Hepatocyte (in vitro differentiated cells): Measurements from ENCODE around the gene STAT2.

Experiments used
- EZH2 ChIP-seq: fragments of 200-600 bp; sonication (generic); IDR thresholded peaks from 2 replicates; pipeline ENCODE4 v1.6.1; 2016; ENCODE audit warnings: antibody characterized with exemption, mild to moderate bottlenecking, borderline replicate concordance
- EZH2phosphoT487 ChIP-seq: fragments of 200-600 bp; sonication (generic); IDR thresholded peaks from one replicate; pipeline ENCODE4 v1.6.1; 2018; ENCODE audit warnings: antibody characterized with exemption, mild to moderate bottlenecking, low read depth, moderate library complexity; ENCODE audit not compliant: unreplicated experiment, severe bottlenecking
- TF ChIP-seq, protein P1 (sequence below): fragments of 200-600 bp; sonication (generic); IDR thresholded peaks from 2 replicates; pipeline ENCODE4 v1.5.1; 2016; ENCODE audit warnings: antibody characterized with exemption, mild to moderate bottlenecking; ENCODE audit not compliant: poor library complexity

DNA sequence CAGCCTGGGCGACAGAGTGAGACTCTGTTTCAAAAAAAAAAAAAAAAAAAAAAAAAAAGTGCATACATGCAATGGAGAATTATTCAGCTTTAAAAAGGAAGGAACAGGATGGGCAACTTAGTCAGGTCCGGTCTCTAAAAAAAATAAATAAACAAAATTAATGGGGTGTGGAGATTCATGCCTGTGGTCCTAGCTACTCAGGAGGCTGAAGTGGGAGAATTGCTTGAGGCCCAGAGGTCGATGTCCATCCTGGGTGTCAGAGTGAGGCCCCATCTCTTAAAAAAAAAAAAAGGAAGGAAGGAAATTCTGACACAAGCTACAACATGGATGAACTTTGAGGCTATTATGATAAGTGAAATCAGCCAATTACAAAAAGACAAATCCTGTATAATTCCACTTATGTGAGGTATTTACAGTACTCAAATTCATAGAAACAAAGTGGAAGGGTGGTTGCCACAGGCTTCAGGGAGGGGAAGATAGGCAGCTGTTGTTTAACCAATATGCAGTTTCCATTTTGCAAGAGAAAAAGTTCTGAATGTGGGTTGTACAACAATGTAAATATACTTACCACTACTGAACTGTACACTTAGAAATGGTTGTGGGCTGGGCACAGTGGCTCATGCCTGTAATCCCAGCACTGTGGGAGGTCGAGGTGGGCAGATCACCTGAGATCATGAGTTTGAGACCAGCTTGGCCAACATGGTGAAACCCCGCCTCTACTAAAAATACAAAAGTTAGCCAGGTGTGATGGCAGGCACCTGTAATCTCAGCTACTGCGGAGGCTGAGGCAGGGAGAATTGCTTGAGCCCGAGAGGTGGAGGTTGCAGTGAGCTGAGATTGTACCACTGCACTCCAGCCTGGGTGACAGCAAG, 15.1 kb upstream of the STAT2 start:
- TF ChIP-seq, protein P1, sequence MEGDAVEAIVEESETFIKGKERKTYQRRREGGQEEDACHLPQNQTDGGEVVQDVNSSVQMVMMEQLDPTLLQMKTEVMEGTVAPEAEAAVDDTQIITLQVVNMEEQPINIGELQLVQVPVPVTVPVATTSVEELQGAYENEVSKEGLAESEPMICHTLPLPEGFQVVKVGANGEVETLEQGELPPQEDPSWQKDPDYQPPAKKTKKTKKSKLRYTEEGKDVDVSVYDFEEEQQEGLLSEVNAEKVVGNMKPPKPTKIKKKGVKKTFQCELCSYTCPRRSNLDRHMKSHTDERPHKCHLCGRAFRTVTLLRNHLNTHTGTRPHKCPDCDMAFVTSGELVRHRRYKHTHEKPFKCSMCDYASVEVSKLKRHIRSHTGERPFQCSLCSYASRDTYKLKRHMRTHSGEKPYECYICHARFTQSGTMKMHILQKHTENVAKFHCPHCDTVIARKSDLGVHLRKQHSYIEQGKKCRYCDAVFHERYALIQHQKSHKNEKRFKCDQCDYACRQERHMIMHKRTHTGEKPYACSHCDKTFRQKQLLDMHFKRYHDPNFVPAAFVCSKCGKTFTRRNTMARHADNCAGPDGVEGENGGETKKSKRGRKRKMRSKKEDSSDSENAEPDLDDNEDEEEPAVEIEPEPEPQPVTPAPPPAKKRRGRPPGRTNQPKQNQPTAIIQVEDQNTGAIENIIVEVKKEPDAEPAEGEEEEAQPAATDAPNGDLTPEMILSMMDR = no peak
- TF ChIP-seq EZH2phosphoT487 (no peak), EZH2 (no peak)
